Head of caudate nucleus (tissue), 42 donors: ENCODE results near the gene SRMS.

ENCODE experiments used
- DNase-seq, 42 donors: peaks; one replicate each; pipeline versions ENCODE4 v3.0.0 to v3.0.0-alpha.2; 2020 to 2021; ENCODE audit warnings: mixed read lengths in 7 of 42
- intact Hi-C: fragments of 100-400 bp; cut with DNase I; formaldehyde crosslinking; loops from one replicate; pipeline ENCODE4 v1.15.0; 2022

The SRMS gene

DNA sequence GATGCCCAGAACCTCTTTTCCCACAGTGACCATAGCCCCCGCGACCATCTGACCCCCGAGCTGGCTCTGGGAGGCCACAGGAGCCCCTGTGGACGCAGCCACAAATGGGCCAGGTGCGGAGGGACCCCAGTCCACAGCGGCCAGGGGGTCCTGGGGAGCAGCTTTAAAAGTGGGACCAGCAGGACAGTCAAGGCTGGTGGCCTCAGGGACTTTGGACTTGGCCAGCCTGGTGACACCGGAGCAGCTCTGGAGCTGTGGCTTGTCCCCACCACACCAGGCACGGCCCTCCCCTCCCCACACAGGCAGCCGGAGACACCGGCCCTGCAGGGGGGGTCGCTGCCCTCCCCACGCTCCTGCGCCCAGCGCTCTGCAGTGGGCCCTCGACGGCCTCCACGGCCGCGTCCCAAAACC is 9.9 kb upstream of the SRMS start:
- DNase-seq: no peak
- intact Hi-C loops: no loop called here

DNA sequence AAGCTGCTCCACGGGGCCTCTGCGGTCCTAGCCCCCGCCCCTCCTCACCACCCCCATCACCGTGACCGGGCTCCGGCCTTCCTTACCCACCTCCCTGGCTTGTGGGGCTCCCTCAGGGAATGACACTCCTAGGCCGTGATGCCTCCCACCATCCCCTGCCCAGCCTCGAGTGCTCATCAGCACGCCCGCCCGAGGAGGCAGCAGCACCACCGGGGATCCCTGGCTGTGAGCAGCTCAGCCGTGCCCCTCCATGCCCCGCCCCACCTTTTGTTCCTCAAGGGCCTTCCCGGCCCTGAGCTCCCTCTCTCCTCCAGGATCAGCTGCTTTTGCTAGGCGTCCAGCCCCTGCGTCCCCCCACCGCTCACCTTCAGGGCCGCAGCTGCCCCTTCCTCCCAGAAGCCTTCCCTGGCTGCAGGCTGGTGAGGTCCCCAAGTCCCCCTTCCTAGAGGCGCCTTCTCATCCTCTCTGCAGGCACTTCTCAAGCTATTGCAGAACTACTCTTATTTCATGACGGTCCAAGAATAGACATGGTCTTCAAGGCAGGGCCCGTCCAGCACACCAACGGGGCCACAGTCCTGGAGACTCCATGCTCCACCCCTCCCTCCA is 9.4 kb upstream of the SRMS start:
- intact Hi-C loops: no loop called here

DNA sequence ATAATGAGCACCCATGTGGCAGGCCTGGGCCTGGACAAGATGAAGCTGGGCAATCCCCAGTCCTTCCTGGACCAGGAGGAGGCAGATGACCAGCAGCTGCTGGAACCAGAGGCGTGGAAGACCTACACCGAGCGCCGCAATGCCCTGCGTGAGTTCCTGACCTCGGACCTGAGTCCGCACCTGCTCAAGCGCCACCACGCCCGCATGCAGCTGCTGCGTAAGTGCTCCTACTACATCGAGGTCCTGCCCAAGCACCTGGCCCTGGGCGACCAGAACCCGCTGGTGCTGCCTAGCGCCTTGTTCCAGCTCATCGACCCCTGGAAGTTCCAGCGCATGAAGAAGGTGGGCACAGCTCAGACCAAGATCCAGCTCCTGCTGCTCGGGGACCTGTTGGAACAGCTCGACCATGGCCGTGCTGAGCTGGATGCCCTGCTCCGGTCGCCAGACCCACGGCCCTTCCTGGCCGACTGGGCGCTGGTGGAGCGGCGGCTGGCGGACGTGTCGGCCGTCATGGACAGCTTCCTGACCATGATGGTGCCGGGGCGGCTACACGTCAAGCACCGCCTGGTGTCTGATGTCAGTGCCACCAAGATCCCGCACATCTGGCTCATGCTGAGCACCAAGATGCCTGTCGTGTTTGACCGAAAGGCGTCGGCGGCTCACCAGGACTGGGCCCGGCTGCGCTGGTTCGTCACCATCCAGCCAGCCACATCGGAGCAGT is 8.3 kb upstream of the SRMS start:
- intact Hi-C loops: no loop called here
- DNase-seq: no peak

More for the DNA sequence above, 9.4 kb upstream of the SRMS start:
- no peak for DNase-seq

DNA sequence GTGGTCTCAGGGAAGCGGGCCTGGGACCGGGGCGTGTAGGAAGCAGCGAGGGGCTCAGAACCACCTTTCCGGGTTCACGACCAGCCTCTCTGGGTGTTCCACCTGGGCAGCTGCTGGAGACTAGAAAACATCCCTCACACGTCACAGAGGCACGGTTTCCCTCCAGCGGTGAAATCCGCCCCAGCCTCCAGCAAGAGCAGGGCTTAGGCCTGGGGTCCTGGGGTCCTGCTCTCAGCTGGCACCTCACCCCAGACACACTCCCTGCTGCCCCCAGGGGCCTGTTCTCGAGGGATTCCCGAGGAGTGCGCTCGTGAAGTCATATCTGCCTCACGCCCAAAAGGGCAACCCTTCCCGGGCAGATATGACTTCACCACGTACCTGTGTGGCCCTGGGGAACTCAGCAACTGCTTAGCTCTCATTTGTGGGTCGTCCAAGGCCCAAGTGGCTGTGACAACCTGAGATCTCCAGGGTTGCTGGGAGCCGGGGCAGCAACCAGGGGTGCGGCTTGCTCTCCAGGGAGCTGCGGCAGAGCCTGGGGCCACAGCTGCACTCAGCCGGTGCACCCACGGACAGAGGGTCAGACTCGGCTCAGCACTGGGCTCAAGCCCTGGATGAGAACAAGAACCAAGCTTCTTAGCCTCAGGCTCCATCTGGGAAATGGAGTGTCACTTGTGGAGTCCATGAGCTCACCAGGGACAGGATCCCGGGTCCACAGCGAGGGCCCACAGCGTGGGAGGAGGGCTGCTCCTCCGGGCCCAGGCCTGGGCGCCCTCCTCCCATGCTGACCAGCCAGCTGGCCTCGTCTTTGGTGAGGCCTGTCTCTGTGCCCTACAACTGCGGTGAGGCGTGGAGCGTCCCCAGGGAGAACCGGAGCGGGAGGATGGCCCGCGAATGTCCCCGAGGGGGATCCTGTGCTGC is 7.1 kb upstream of the SRMS start:
- intact Hi-C loops: no loop called here
- no peak for DNase-seq

GRCh38 chr20:63553933-63554290 is 6.4 kb upstream of the SRMS start, which contains the start of gene FNDC11:
Gene FNDC11 (plus strand): TSS chr20:63554159. CDS start chr20:63555664, 1,505 bp downstream.
- intact Hi-C loops: no loop called here
- DNase-seq: no peak

GRCh38 chr20:63553251-63553932 is 5.8 kb upstream of the SRMS start:
- intact Hi-C loops: no loop called here
- DNase-seq: peak in 11 of 42 donors; percentile 14 to 48 (median 30)

DNA sequence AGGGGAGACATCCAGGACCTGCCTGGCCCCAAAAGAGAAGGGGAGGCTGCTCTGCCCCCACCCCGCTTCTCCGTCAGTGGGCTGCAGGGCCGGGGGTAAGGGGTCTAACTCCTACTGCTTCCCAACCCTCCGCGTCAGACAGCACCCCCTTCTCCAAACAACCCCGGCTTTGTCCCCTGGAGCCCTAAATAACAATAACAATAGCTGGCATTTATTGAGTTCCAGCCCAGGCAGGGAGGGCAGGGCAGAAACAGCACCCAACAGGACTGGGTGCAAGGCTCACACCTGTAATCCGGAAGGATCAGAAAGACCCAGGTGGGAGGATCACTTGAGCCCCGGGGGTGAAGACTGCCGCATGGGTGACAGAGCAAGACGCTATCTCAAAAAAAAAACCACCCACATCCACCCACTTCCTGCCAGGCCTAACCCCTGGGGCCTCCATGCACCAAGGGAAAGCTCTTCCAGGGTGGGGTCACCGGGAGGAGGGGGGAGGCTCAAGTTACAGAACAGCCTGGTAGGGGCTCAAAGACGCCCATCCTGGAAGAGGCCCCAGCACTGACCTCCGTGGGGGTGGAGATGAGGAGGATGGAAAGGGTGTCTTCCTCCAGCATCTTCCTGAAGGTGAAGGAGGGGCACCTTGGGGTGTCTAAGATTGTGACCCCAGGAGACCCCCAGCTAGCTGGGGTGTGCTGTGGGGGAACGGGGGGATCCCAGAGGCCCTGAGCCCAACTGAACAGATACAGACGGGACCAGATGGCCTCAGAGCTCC is 5.1 kb upstream of the SRMS start:
- intact Hi-C loops: no loop called here
- no peak for DNase-seq

DNA sequence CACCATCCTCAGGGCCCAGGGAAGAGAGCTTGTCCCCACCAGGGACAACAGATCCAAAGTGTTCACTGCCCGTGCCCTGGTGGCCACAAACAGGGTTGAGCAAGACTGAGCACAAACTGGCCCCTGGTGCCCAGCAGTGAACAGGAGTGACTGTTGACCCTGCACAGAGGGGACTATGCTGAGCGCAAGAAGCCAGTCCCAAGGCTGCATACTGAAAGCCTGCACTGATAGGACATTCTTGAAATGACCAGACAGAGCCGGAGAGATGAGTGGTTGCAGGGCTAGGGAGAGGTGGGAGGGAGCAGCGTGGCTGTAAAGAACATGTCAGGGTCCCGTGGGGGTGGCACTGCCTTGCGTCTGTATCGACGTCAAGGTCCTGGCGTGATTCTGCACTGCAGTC is 3.5 kb upstream of the SRMS start:
- DNase-seq: no peak
- intact Hi-C loops: no loop called here

DNA sequence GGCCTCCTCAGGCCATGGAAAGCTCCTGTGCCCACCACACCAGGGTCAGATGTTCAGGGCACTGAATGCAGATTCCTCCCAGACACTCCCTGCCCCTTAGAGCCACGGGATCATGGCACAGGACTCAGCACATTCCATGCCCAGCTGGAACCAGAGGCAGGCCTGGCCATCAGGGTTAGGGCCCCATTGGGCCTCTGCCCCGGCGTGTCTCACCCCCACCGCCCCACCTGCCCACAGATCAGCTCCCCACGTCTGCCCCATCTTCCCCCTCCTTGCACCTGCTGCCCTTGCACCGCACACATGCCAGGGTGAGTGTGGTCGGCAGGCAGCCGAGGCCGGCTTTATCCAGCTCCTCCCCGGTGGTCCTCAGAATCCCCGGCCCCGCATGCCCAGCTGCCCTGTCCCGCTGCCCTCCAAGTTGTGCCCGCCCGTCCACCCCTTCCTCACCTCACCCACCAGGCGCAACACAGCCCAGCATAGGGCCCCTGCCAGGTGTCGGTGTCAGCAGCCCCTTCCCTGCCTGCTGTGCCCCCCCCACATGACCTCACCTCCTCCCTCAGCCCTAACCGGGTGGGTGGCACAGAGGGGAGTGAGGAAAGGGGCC is 2.2 kb upstream of the SRMS start:
- no peak for DNase-seq
- intact Hi-C loops: no loop called here

DNA sequence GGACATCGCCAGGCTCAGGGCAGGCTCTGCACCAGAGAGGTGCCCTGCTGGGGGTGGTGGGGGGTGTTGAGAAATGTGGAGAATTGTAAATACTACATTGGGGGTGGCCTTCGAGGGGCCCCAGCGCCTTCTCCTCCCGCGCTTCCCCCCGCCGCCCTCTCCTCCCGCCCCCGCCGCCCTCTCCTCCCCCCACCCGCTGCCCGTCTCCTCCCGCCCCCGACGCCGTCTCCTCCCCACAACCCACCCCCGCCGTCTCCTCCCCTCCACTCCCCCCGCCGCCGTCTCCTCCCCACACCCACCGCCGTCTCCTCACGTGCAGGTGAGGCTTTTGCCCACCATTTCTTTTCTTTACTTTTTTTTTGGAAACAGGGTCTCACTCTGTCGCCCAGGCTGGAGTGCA is 1.5 kb upstream of the SRMS start:
- no peak for DNase-seq
- intact Hi-C loops: no loop called here

- intact Hi-C loops: no loop called here
- no peak for DNase-seq
Observed at GRCh38 chr20:63548542-63548941, 993 bp upstream of the SRMS start.

DNA sequence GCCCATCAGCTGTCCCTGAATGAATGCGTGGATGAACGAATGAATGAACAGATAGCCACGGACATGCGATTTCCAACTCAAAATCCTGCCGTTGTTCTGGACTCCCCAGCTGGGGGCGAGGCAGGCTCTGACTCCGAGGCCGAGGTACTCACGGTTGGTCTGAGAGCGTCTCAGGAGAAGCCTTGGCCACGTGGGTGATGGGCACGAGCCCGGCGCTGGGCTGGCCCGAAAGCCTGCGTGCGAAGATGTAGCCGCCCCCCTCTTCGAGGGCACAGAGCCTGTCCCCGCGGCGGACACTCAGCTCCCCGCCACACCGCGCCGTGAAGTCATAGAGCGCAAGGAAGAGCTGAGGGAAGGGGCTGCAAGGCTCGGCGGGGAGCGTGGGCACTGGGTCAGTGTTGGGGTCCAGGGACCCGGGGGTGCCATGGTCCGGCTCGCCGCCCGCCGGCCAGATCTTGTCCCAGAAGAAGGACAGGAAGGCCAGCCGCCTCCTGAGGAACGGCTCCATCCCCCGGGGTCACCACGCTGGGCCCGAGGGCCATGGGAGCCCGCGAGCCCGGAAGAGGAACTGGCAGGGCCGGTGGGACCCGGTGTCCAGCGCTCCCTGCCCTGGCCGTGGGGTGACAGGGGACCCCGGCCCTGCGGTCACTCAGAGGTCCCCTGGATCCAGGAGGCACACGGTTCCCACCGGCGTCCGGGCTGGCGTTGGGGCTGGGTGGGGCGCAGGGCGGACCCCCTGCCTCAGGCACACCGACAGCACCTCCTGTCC is 409 bp downstream of the SRMS start:
- no peak for DNase-seq
- intact Hi-C loops: no loop called here

- intact Hi-C loops: no loop called here
- no peak for DNase-seq
Observed at GRCh38 chr20:63546256-63546955, 1.1 kb downstream of the SRMS start.

GRCh38 chr20:63545814-63546213 is 1.7 kb downstream of the SRMS start:
- DNase-seq: no peak
- intact Hi-C loops: no loop called here

DNA sequence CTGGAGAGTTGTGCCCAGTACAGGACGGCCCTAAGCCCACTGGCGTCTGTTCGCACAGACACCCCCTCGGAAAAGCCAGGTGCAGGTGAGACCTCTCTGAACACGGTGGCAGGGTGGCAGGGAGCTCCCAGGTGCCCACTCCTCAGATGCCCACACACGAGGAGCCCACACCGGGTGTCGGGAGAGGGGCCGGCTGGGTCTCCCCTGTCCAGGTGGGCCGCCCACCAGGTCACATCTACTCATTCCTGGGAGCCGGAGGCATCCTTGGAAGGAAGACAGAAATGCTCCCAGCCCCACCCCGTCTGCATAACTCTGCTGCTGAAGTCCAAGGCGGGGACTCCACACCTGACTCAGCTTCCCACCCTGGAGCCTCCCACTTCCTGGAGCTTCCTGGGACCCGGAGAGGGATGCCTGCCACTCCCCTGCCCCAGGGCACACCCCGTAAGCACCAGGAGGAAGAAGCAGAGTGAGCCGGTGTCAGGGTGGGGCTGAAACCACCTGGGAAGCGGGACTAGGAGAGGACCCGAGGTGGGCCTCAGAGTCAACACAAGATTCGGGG is 2.5 kb downstream of the SRMS start:
- DNase-seq: peak in 1 of 42 donors; percentile 19
- intact Hi-C loops: loop anchor here (5.0 kb wide), 1 partner anchor 427 kb away; no protein-coding TSS in a partner anchor

- intact Hi-C loops: loop anchor here (5.0 kb wide), 1 partner anchor 428 kb away; no protein-coding TSS in a partner anchor
- DNase-seq: no peak
Observed at GRCh38 chr20:63544241-63544957, 3.1 kb downstream of the SRMS start.
